GM12892 (cell line): Measurements from ENCODE around the gene TRPC4.

ENCODE experiments used
- DNase-seq: peaks from one replicate; pipeline ENCODE4 v3.0.0; 2011; ENCODE audit not compliant: insufficient read length
- FAIRE-seq: peaks from 2 replicates; lab custom pipeline; 2011; peaks lifted over from hg19 to GRCh38; lab: Jason Lieb, UNC
- POLR2A ChIP-seq: IDR thresholded peaks from 2 replicates; pipeline ENCODE4 v1.6.1; 2011; ENCODE audit warnings: low read depth, low read length, control low read depth
- POLR2AphosphoS5 ChIP-seq: IDR thresholded peaks from 2 replicates; pipeline ENCODE4 v1.6.1; 2011; ENCODE audit warnings: low read depth, low read length, control low read depth
- TAF1 ChIP-seq: IDR thresholded peaks from 2 replicates; pipeline ENCODE4 v1.6.1; 2011; ENCODE audit warnings: low read depth, mild to moderate bottlenecking, control low read depth, low read length, borderline replicate concordance

Gene TRPC4

GRCh38 chr13:37884674-37885073 is 15.1 kb upstream of the TRPC4 start:
- no peak for TF ChIP-seq POLR2A
- DNase-seq (no peak), FAIRE-seq (no peak)

GRCh38 chr13:37884026-37884425 is 14.5 kb upstream of the TRPC4 start:
- no peak for TF ChIP-seq TAF1
- TF ChIP-seq POLR2AphosphoS5 = no peak
- no peak for TF ChIP-seq POLR2A
- DNase-seq (no peak), FAIRE-seq (no peak)

GRCh38 chr13:37878921-37879320 is 9.3 kb upstream of the TRPC4 start:
- FAIRE-seq = no peak
- DNase-seq = no peak
- TF ChIP-seq POLR2AphosphoS5 (no peak), TAF1 (no peak), POLR2A (no peak)

GRCh38 chr13:37878496-37878895 is 8.9 kb upstream of the TRPC4 start:
- TF ChIP-seq POLR2AphosphoS5 = no peak
- no peak for TF ChIP-seq TAF1
- no peak for TF ChIP-seq POLR2A
- no peak for DNase-seq
- no peak for FAIRE-seq

- TF ChIP-seq POLR2A = no peak
- TF ChIP-seq TAF1 = no peak
- no peak for TF ChIP-seq POLR2AphosphoS5
- FAIRE-seq = no peak
- no peak for DNase-seq
Observed at GRCh38 chr13:37870895-37871550, 1.5 kb upstream of the TRPC4 start.

GRCh38 chr13:37870489-37870845 is 895 bp upstream of the TRPC4 start:
- no peak for FAIRE-seq
- no peak for TF ChIP-seq POLR2A
- TF ChIP-seq TAF1 = no peak
- no peak for TF ChIP-seq POLR2AphosphoS5
- DNase-seq = no peak

GRCh38 chr13:37869506-37869755 is 141 bp downstream of the TRPC4 start:
- DNase-seq (no peak), FAIRE-seq (no peak)
- TF ChIP-seq TAF1 = no peak
- TF ChIP-seq POLR2A = no peak
- no peak for TF ChIP-seq POLR2AphosphoS5

- no peak for DNase-seq
- FAIRE-seq = no peak
- TF ChIP-seq TAF1 (no peak), POLR2AphosphoS5 (no peak), POLR2A (no peak)
Observed at GRCh38 chr13:37868691-37869505, 674 bp downstream of the TRPC4 start.

- FAIRE-seq (no peak), DNase-seq (no peak)
- TF ChIP-seq POLR2A (no peak), TAF1 (no peak), POLR2AphosphoS5 (no peak)
Observed at GRCh38 chr13:37863708-37864107, 5.9 kb downstream of the TRPC4 start.

GRCh38 chr13:37835392-37835791 is 34.2 kb downstream of the TRPC4 start:
- DNase-seq = no peak
- FAIRE-seq = no peak
- TF ChIP-seq TAF1 (no peak), POLR2AphosphoS5 (no peak), POLR2A (no peak)

GRCh38 chr13:37833411-37833810 is 36.2 kb downstream of the TRPC4 start:
- DNase-seq (no peak), FAIRE-seq (no peak)
- TF ChIP-seq POLR2A (no peak), POLR2AphosphoS5 (no peak), TAF1 (no peak)

GRCh38 chr13:37816276-37816675 is 53.3 kb downstream of the TRPC4 start:
- DNase-seq (no peak), FAIRE-seq (no peak)
- TF ChIP-seq POLR2A = no peak
- TF ChIP-seq TAF1 = no peak
- TF ChIP-seq POLR2AphosphoS5 = no peak

GRCh38 chr13:37811441-37811840 is 58.1 kb downstream of the TRPC4 start:
- DNase-seq (no peak), FAIRE-seq (no peak)
- no peak for TF ChIP-seq POLR2AphosphoS5
- no peak for TF ChIP-seq POLR2A
- TF ChIP-seq TAF1 = no peak

GRCh38 chr13:37806666-37807065 is 62.9 kb downstream of the TRPC4 start:
- TF ChIP-seq POLR2AphosphoS5 (no peak), TAF1 (no peak), POLR2A (no peak)
- no peak for DNase-seq
- no peak for FAIRE-seq
